Measurements from ENCODE around the gene EVA1A.

Gene EVA1A

GRCh38 chr2:75503048-75503607, 57.6 kb downstream of the EVA1A start:
- TF ChIP-seq CTCF (IDR thresholded peaks at IDR 0.05): no peak
- H3K4me3 ChIP-seq: no peak overlapping the region
- H3K27me3 ChIP-seq: no peaks in the 10 kb centered on the region
- intact Hi-C loops (cut with DNase I; ENCODE audit: low total_unique reads): no loop called here
- H3K27ac ChIP-seq: no peak overlapping the region
- H3K9me3 ChIP-seq: no peaks in the 10 kb centered on the region
- DNase-seq: no peak
- H3K4me1 ChIP-seq: no peaks in the 10 kb centered on the region
- H3K36me3 ChIP-seq: no peaks in the 10 kb centered on the region

- no peak for DNase-seq
- intact Hi-C loops (cut with DNase I; ENCODE audit: low total_unique reads): no loop called here
- no peaks in the 10 kb centered on the region for H3K27me3 ChIP-seq
These were observed 60.1 kb downstream of the EVA1A start for GRCh38 chr2:75500633-75501032.

GRCh38 chr2:75499534-75499933, 61.2 kb downstream of the EVA1A start:
- Histone ChIP-seq H3K27ac (no peak overlapping the region), H3K9me3 (no peaks in the 10 kb centered on the region), H3K4me3 (no peak overlapping the region), H3K4me1 (no peaks in the 10 kb centered on the region), H3K36me3 (no peaks in the 10 kb centered on the region), H3K27me3 (no peaks in the 10 kb centered on the region)
- DNase-seq: no peak
- intact Hi-C loops (cut with DNase I; ENCODE audit: low total_unique reads): no loop called here
- no peak for TF ChIP-seq CTCF (IDR thresholded peaks at IDR 0.05)

More at GRCh38 chr2:75500633-75501032, 60.1 kb downstream of the EVA1A start:
- Histone ChIP-seq H3K27ac (no peak overlapping the region), H3K4me3 (no peak overlapping the region), H3K9me3 (no peaks in the 10 kb centered on the region), H3K36me3 (no peaks in the 10 kb centered on the region), H3K4me1 (no peaks in the 10 kb centered on the region)
- TF ChIP-seq CTCF (IDR thresholded peaks at IDR 0.05): no peak

- Histone ChIP-seq H3K9me3 (no peaks in the 10 kb centered on the region), H3K27ac (no peak overlapping the region), H3K4me3 (no peak overlapping the region), H3K27me3 (no peaks in the 10 kb centered on the region), H3K36me3 (no peaks in the 10 kb centered on the region), H3K4me1 (no peaks in the 10 kb centered on the region)
- DNase-seq: no peak
- intact Hi-C loops (cut with DNase I; ENCODE audit: low total_unique reads): no loop called here
- TF ChIP-seq CTCF (IDR thresholded peaks at IDR 0.05): no peak
These were observed 61.8 kb downstream of the EVA1A start for GRCh38 chr2:75498907-75499306.

GRCh38 chr2:75497256-75497655, 63.5 kb downstream of the EVA1A start:
- Histone ChIP-seq H3K36me3 (no peaks in the 10 kb centered on the region), H3K9me3 (no peaks in the 10 kb centered on the region), H3K4me3 (no peak overlapping the region), H3K27ac (no peak overlapping the region), H3K27me3 (no peaks in the 10 kb centered on the region), H3K4me1 (no peaks in the 10 kb centered on the region)
- TF ChIP-seq CTCF (IDR thresholded peaks at IDR 0.05): no peak
- intact Hi-C loops (cut with DNase I; ENCODE audit: low total_unique reads): no loop called here
- no peak for DNase-seq

- no peaks in the 10 kb centered on the region for H3K9me3 ChIP-seq
- no peaks in the 10 kb centered on the region for H3K36me3 ChIP-seq
- intact Hi-C loops (cut with DNase I; ENCODE audit: low total_unique reads): no loop called here
- H3K4me1 ChIP-seq: no peaks in the 10 kb centered on the region
- no peak overlapping the region for H3K4me3 ChIP-seq
- H3K27me3 ChIP-seq: peaks cover 0 to 4% of the 10 kb centered on the region in 2 donors
- no peak overlapping the region for H3K27ac ChIP-seq
- TF ChIP-seq CTCF (IDR thresholded peaks at IDR 0.05): no peak
- DNase-seq: no peak
These were observed 64.9 kb downstream of the EVA1A start for GRCh38 chr2:75495862-75496261.
